Kidney (tissue), 14 donors: ENCODE measurements around the gene CTIF. TPM values are rescaled to one million over a fixed set of nuclear protein-coding genes. Genes with fewer than 3 reads are reported as not detected.
A peak's percentile ranks its signal among the peaks of the same experiment; 100 is the strongest.

ENCODE experiments used
- DNase-seq, 5 donors: peaks; one replicate each; pipeline ENCODE4 v3.0.0-alpha.2; 2013 to 2020
- FAIRE-seq: peaks from 2 replicates; lab custom pipeline; 2012; peaks lifted over from hg19 to GRCh38; lab: Jason Lieb, UNC
- H3K27ac ChIP-seq, 2 donors: one replicate each; pipeline ENCODE4 v1.7.0; 2013; ENCODE audit warnings: low read depth in 2 of 2, low read length in 2 of 2, inconsistent platforms in 1 of 2
- H3K27me3 ChIP-seq: one replicate; pipeline ENCODE4 v1.7.1; 2013; ENCODE audit warnings: low read length, inconsistent platforms; ENCODE audit not compliant: control insufficient read depth, insufficient read depth
- H3K36me3 ChIP-seq, 3 donors: one replicate each; pipeline versions ENCODE4 v1.7.0 to v1.7.1; 2013; ENCODE audit warnings: low read length in 3 of 3, control low read depth in 1 of 3, inconsistent platforms in 1 of 3; ENCODE audit not compliant: insufficient read depth in 3 of 3, control insufficient read depth in 2 of 3
- H3K4me1 ChIP-seq, 3 donors: one replicate each; pipeline versions ENCODE4 v1.7.0 to v1.7.1; 2013; ENCODE audit warnings: low read length in 3 of 3, inconsistent platforms in 1 of 3, low read depth in 1 of 3; ENCODE audit not compliant: control insufficient read depth in 2 of 3, insufficient read depth in 2 of 3
- H3K4me3 ChIP-seq, 3 donors: one replicate each; pipeline versions ENCODE4 v1.7.0 to v1.8.1; 2013; ENCODE audit warnings: low read length in 3 of 3, control low read depth in 1 of 3, inconsistent platforms in 1 of 3
- H3K9ac ChIP-seq, 3 donors: one replicate each; pipeline versions ENCODE4 v1.7.0 to v1.7.1; 2013; ENCODE audit warnings: low read length in 3 of 3, control low read depth in 1 of 3, inconsistent platforms in 1 of 3
- H3K9me3 ChIP-seq, 3 donors: one replicate each; pipeline versions ENCODE4 v1.7.0 to v1.7.1; 2013; ENCODE audit warnings: low read length in 3 of 3, control low read depth in 1 of 3, inconsistent platforms in 1 of 3; ENCODE audit not compliant: control insufficient read depth in 2 of 3, insufficient read depth in 1 of 3
- CTCF ChIP-seq: IDR thresholded peaks from 3 replicates; pipeline ENCODE4 v1.5.1; 2012; ENCODE audit warnings: mild to moderate bottlenecking, moderate library complexity, borderline replicate concordance; ENCODE audit not compliant: insufficient read depth; ENCODE audit errors: extremely low read depth
- intact Hi-C: fragments of 100-400 bp; cut with DNase I; formaldehyde crosslinking; loops from one replicate; pipeline ENCODE4 v1.11.1; 2022
- polyA plus RNA-seq: library from polyadenylated mRNA; stranded (reverse); fragments of 350-450 nt; fragmentation: Illumina TruSeq; extraction: RNeasy Lipid Tissue Mini Kit (QIAGEN cat#74804); gene quantifications from one replicate; pipeline ENCODE4 v1.2.3, GENCODE V29; 2014; ENCODE audit warnings: low read depth, low replicate concordance; ENCODE audit not compliant: insufficient read depth
- total RNA-seq: library from RNA; stranded (reverse); fragmentation: NEBNext Ultra II Directional; extraction: Animal tissue kit (Norgen Biotek cat#: 25700); gene quantifications from one replicate; pipeline ENCODE4 v1.2.1, GENCODE V29; 2021
- donor health status: control.
- donor health status: control.
- donor health status: control.
- donor health status: control.
- donor health status: control.
- donor health status: DM: yes; HTN: yes; CAD: no.
- donor health status: Normal renal cell carcinoma (clear cell type).

The CTIF gene
- total and polyA plus RNA-seq, 2 donors from 2014 or later = 37.3 to 41.9 TPM

- H3K27ac ChIP-seq = no peak overlapping the region
- FAIRE-seq (no peak), DNase-seq (peak in 1 of 5 donors; percentile 8)
- peaks cover 0 to 5% (median 0%) of the 10 kb centered on the region in 3 donors for H3K9me3 ChIP-seq
- no peak overlapping the region for H3K4me3 ChIP-seq
- intact Hi-C loops = no loop called here
- H3K36me3 ChIP-seq = no peaks in the 10 kb centered on the region
- no peak for TF ChIP-seq CTCF
- no peak overlapping the region for H3K9ac ChIP-seq
- H3K4me1 ChIP-seq = no peaks in the 10 kb centered on the region
- no peaks in the 10 kb centered on the region for H3K27me3 ChIP-seq
Observed at GRCh38 chr18:48580066-48580465, 41.2 kb downstream of the CTIF start.

GRCh38 chr18:48580782-48581181 lies 42.0 kb downstream of the CTIF start:
- FAIRE-seq (no peak), DNase-seq (peak in 1 of 5 donors; percentile 61)
- peaks cover 0 to 5% (median 0%) of the 10 kb centered on the region in 3 donors for H3K9me3 ChIP-seq
- H3K4me1 ChIP-seq = no peaks in the 10 kb centered on the region
- H3K9ac ChIP-seq = no peak overlapping the region
- no peak for TF ChIP-seq CTCF
- no peaks in the 10 kb centered on the region for H3K27me3 ChIP-seq
- no peak overlapping the region for H3K27ac ChIP-seq
- H3K4me3 ChIP-seq = no peak overlapping the region
- H3K36me3 ChIP-seq = no peaks in the 10 kb centered on the region
- intact Hi-C loops = no loop called here

GRCh38 chr18:48581206-48581605 lies 42.4 kb downstream of the CTIF start:
- Histone ChIP-seq H3K4me3 (no peak overlapping the region), H3K9me3 (peaks cover 0 to 5% (median 0%) of the 10 kb centered on the region in 3 donors), H3K27ac (no peak overlapping the region), H3K36me3 (no peaks in the 10 kb centered on the region), H3K9ac (no peak overlapping the region), H3K4me1 (no peaks in the 10 kb centered on the region), H3K27me3 (no peaks in the 10 kb centered on the region)
- no peak for DNase-seq
- FAIRE-seq = no peak
- intact Hi-C loops = no loop called here
- TF ChIP-seq CTCF = no peak

GRCh38 chr18:48581941-48582340 lies 43.1 kb downstream of the CTIF start:
- Histone ChIP-seq H3K4me1 (no peaks in the 10 kb centered on the region), H3K36me3 (no peaks in the 10 kb centered on the region), H3K27ac (no peak overlapping the region), H3K27me3 (no peaks in the 10 kb centered on the region), H3K9me3 (peaks cover 0 to 5% (median 0%) of the 10 kb centered on the region in 3 donors), H3K4me3 (no peak overlapping the region), H3K9ac (no peak overlapping the region)
- TF ChIP-seq CTCF = no peak
- FAIRE-seq (no peak), DNase-seq (no peak)
- intact Hi-C loops = no loop called here
